Mesodermal cell (in vitro differentiated cells): Measurements from ENCODE around the gene TFCP2. TPM values are rescaled to one million over a fixed set of nuclear protein-coding genes. Genes with fewer than 3 reads are reported as not detected.
"Not testable (repeated sequence)": the region's sequence is repeated elsewhere in the genome, so short reads cannot be mapped to it uniquely, and the experiment has no call there.

Experiments used
- H3K27ac ChIP-seq: 2 replicates; pipeline ENCODE4 v1.7.0; 2013; ENCODE audit warnings: mild to moderate bottlenecking, low read depth, low read length, moderate library complexity; ENCODE audit not compliant: severe bottlenecking
- H3K36me3 ChIP-seq: 2 replicates; pipeline ENCODE4 v1.7.1; 2013; ENCODE audit warnings: mild to moderate bottlenecking, low read length, moderate library complexity; ENCODE audit not compliant: control insufficient read depth, insufficient read depth
- H3K4me1 ChIP-seq: one replicate; pipeline ENCODE4 v1.7.1; 2013; ENCODE audit warnings: mild to moderate bottlenecking, low read length; ENCODE audit not compliant: insufficient read depth, control insufficient read depth, poor library complexity, severe bottlenecking
- H3K4me3 ChIP-seq: 2 replicates; pipeline ENCODE4 v1.7.0; 2013; ENCODE audit warnings: low read length, control low read depth, mild to moderate bottlenecking; ENCODE audit not compliant: insufficient read depth, poor library complexity, severe bottlenecking; ENCODE audit errors: extremely low read depth
- H3K9me3 ChIP-seq: 2 replicates; pipeline ENCODE4 v1.7.1; 2013; ENCODE audit warnings: mild to moderate bottlenecking, low read length, moderate library complexity; ENCODE audit not compliant: control insufficient read depth
- WGBS, 2 experiments: methylation state at CpG; one replicate each; pipeline ENCODE4 v1.1.5; 2013; ENCODE audit warnings: missing lambda C conversion rate in 2 of 2; ENCODE audit not compliant: insufficient coverage in 2 of 2; 5-methylcytosine and 5-hydroxymethylcytosine counted together
- polyA plus RNA-seq, 2 experiments: library from polyadenylated mRNA; stranded (reverse); fragments of 50-300 nt; gene quantifications; one replicate each; pipeline ENCODE4 v1.2.3, GENCODE V29; 2013

Gene TFCP2
- polyA plus RNA-seq (2013, experiment 1 of 2), result 24.0 TPM
- polyA plus RNA-seq (2013, experiment 2 of 2), result 28.6 TPM

GRCh38 chr12:51172515-51173431 is at the start of gene TFCP2:
Gene TFCP2 (minus strand): TSS chr12:51173135. CDS start chr12:51172422, 713 bp downstream.
- H3K36me3 ChIP-seq, result peaks cover 14% of the 10 kb centered on the region
- H3K9me3 ChIP-seq, result no peaks in the 10 kb centered on the region
- H3K4me1 ChIP-seq, result no peaks in the 10 kb centered on the region
- peak within 1 kb of the TSS; percentile 76 for H3K4me3 ChIP-seq
- 3 to 7% methylated on average over 45 to 55 of the region's 58 CpGs for WGBS, 2 experiments
- H3K27ac ChIP-seq, result peak within 1 kb of the TSS; percentile 100

GRCh38 chr12:51222461-51222860 is 49.5 kb upstream of the TFCP2 start:
- Histone ChIP-seq H3K4me1 (peaks cover 4% of the 10 kb centered on the region), H3K4me3 (no peak overlapping the region), H3K9me3 (no peaks in the 10 kb centered on the region), H3K36me3 (no peaks in the 10 kb centered on the region), H3K27ac (no peak overlapping the region)
- WGBS, 2 experiments, result 88 to 92% methylated on average over 4 to 6 of the region's 7 CpGs

- H3K27ac ChIP-seq, H3K9me3 ChIP-seq, H3K36me3 ChIP-seq, H3K4me1 ChIP-seq, H3K4me3 ChIP-seq: not testable (repeated sequence)
- WGBS, 2 experiments, result 93 to 96% methylated on average over 6 to 7 of the region's 12 CpGs
Observed at GRCh38 chr12:51219857-51220256, 46.9 kb upstream of the TFCP2 start.

- 84 to 85% methylated on average over 3 to 4 of the region's 5 CpGs for WGBS, 2 experiments
- H3K4me1 ChIP-seq, result peaks cover 9% of the 10 kb centered on the region
- no peak overlapping the region for H3K4me3 ChIP-seq
- no peaks in the 10 kb centered on the region for H3K9me3 ChIP-seq
- no peaks in the 10 kb centered on the region for H3K36me3 ChIP-seq
- H3K27ac ChIP-seq, result no peak overlapping the region
Observed at GRCh38 chr12:51219322-51219721, 46.4 kb upstream of the TFCP2 start.

GRCh38 chr12:51218607-51219161 is 45.7 kb upstream of the TFCP2 start:
- Histone ChIP-seq H3K27ac (no peak overlapping the region), H3K4me3 (peak overlapping the region; percentile 64), H3K36me3 (no peaks in the 10 kb centered on the region), H3K4me1 (peaks cover 9% of the 10 kb centered on the region), H3K9me3 (no peaks in the 10 kb centered on the region)
- WGBS, 2 experiments, result 54 to 55% methylated on average over 6 to 7 of the region's 10 CpGs

- Histone ChIP-seq H3K36me3 (no peaks in the 10 kb centered on the region), H3K4me3 (peak within 1 kb of the TSS; percentile 64), H3K9me3 (no peaks in the 10 kb centered on the region), H3K4me1 (peaks cover 9% of the 10 kb centered on the region), H3K27ac (peak within 1 kb of the TSS; percentile 76)
- 5 to 13% methylated on average over 17 to 21 of the region's 35 CpGs for WGBS, 2 experiments
Observed at GRCh38 chr12:51217968-51218606, 45.2 kb upstream of the TFCP2 start, which contains the start of gene POU6F1. Gene POU6F1 (minus strand): TSS chr12:51218062. CDS start chr12:51206836, 11,226 bp downstream.

- no peaks in the 10 kb centered on the region for H3K36me3 ChIP-seq
- no peaks in the 10 kb centered on the region for H3K9me3 ChIP-seq
- 1 to 4% methylated on average over 19 to 44 of the region's 81 CpGs for WGBS, 2 experiments
- H3K4me3 ChIP-seq, result peak overlapping the region; percentile 64
- peak overlapping the region; percentile 76 for H3K27ac ChIP-seq
- H3K4me1 ChIP-seq, result peaks cover 9% of the 10 kb centered on the region
Observed at GRCh38 chr12:51217133-51217967, 44.4 kb upstream of the TFCP2 start.

GRCh38 chr12:51216642-51217041 is 43.7 kb upstream of the TFCP2 start:
- WGBS, 2 experiments, result 60% methylated on average over 1 of the region's 7 CpGs; no CpG with 5 or more reads in 1 of the 2 experiments
- no peak overlapping the region for H3K27ac ChIP-seq
- H3K4me3 ChIP-seq, result peak overlapping the region; percentile 64

GRCh38 chr12:51214895-51215294 is 42.0 kb upstream of the TFCP2 start:
- Histone ChIP-seq H3K36me3 (no peaks in the 10 kb centered on the region), H3K27ac (no peak overlapping the region), H3K4me3 (no peak overlapping the region), H3K4me1 (peaks cover 9% of the 10 kb centered on the region), H3K9me3 (no peaks in the 10 kb centered on the region)
- 95 to 96% methylated on average over 3 to 5 of the region's 5 CpGs for WGBS, 2 experiments

More at GRCh38 chr12:51216642-51217041, 43.7 kb upstream of the TFCP2 start:
- no peaks in the 10 kb centered on the region for H3K9me3 ChIP-seq
- H3K4me1 ChIP-seq, result peaks cover 9% of the 10 kb centered on the region
- H3K36me3 ChIP-seq, result no peaks in the 10 kb centered on the region
